Esophagus muscularis mucosa (tissue), 4 donors: ENCODE measurements around the gene PLXNB1. TPM values are rescaled to one million over a fixed set of nuclear protein-coding genes. Genes with fewer than 3 reads are reported as not detected.

Source experiments
- DNase-seq: peaks from one replicate; pipeline ENCODE4 v3.0.0-alpha.2; 2017; ENCODE audit errors: extremely low spot score
- H3K27ac ChIP-seq, 4 donors: fragments of 200-600 bp; sonication (generic); replicated peaks in 1 of 4; 1 replicate in 3 of 4; 2 replicates in 1 of 4; pipeline ENCODE4 v1.5.1; 2016 to 2019; ENCODE audit warnings: mild to moderate bottlenecking in 1 of 4
- H3K27me3 ChIP-seq, 4 donors: fragments of 200-600 bp; sonication (generic); one replicate each; pipeline versions ENCODE4 v1.5.1 to v1.6.0; 2016 to 2019
- H3K36me3 ChIP-seq, 4 donors: fragments of 200-600 bp; sonication (generic); one replicate each; pipeline ENCODE4 v1.5.1; 2016 to 2019
- H3K4me1 ChIP-seq, 4 donors: fragments of 200-600 bp; sonication (generic); one replicate each; pipeline ENCODE4 v1.5.1; 2016 to 2019
- H3K4me3 ChIP-seq, 4 donors: fragments of 200-600 bp; sonication (generic); 1 replicate in 2 of 4; 2 replicates in 2 of 4; pipeline ENCODE4 v1.5.1; 2016 to 2019; ENCODE audit warnings: mild to moderate bottlenecking in 4 of 4, moderate library complexity in 1 of 4
- H3K9me3 ChIP-seq, 4 donors: fragments of 200-600 bp; sonication (generic); 1 replicate in 3 of 4; 2 replicates in 1 of 4; pipeline ENCODE4 v1.5.1; 2016 to 2019
- EP300 ChIP-seq: sonication (generic); formaldehyde crosslinking; IDR thresholded peaks from one replicate; pipeline ENCODE4 v1.6.1; 2017; ENCODE audit warnings: antibody characterized with exemption
- POLR2A ChIP-seq: fragments of 450-650 bp; IDR thresholded peaks from one replicate; pipeline ENCODE4 v1.6.1; 2017; ENCODE audit warnings: antibody characterized with exemption, moderate library complexity, mild to moderate bottlenecking, low read depth
- POLR2AphosphoS5 ChIP-seq, 2 donors: sonication (generic); formaldehyde crosslinking; IDR thresholded peaks; one replicate each; pipeline ENCODE4 v1.6.1; 2017; ENCODE audit warnings: antibody characterized with exemption in 2 of 2
- WGBS: methylation state at CpG from one replicate; pipeline ENCODE4 v1.1.5; 2018; 5-methylcytosine and 5-hydroxymethylcytosine counted together
- intact Hi-C: fragments of 100-400 bp; cut with DNase I; formaldehyde crosslinking; loops from one replicate; pipeline ENCODE4 v1.15.1; 2023
- total RNA-seq, 4 donors: library from RNA; depleted of rRNA; stranded (reverse); fragments of >200 nt; gene quantifications; one replicate each; pipeline versions ENCODE4 v1.1.0 to v1.2.1, GENCODE V29; 2016
- TF ChIP-seq, protein P1 (sequence below), 3 experiments: fragments of 200-600 bp in 2 of 3; fragments of 450-650 bp in 1 of 3; sonication (generic) in 2 of 3; IDR thresholded peaks; one replicate each; pipeline ENCODE4 v1.5.1; 2017 to 2019; ENCODE audit warnings: antibody characterized with exemption in 3 of 3, mild to moderate bottlenecking in 2 of 3, moderate library complexity in 1 of 3

Gene PLXNB1
- total RNA-seq, 4 donors from 2014 or later: 120 to 200 (median 152) TPM

- Histone ChIP-seq H3K9me3 (no peaks in the 10 kb centered on the region), H3K27ac (no peak overlapping the region), H3K4me1 (peaks cover 4 to 8% (median 6%) of the 10 kb centered on the region in 4 donors), H3K36me3 (peaks cover 33 to 83% (median 70%) of the 10 kb centered on the region in 4 donors), H3K4me3 (no peak overlapping the region), H3K27me3 (no peaks in the 10 kb centered on the region)
- no peak for DNase-seq
- TF ChIP-seq POLR2A: no peak
- TF ChIP-seq, protein P1, sequence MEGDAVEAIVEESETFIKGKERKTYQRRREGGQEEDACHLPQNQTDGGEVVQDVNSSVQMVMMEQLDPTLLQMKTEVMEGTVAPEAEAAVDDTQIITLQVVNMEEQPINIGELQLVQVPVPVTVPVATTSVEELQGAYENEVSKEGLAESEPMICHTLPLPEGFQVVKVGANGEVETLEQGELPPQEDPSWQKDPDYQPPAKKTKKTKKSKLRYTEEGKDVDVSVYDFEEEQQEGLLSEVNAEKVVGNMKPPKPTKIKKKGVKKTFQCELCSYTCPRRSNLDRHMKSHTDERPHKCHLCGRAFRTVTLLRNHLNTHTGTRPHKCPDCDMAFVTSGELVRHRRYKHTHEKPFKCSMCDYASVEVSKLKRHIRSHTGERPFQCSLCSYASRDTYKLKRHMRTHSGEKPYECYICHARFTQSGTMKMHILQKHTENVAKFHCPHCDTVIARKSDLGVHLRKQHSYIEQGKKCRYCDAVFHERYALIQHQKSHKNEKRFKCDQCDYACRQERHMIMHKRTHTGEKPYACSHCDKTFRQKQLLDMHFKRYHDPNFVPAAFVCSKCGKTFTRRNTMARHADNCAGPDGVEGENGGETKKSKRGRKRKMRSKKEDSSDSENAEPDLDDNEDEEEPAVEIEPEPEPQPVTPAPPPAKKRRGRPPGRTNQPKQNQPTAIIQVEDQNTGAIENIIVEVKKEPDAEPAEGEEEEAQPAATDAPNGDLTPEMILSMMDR (IDR thresholded peaks at IDR 0.05): no peak
- TF ChIP-seq POLR2AphosphoS5 (IDR thresholded peaks at IDR 0.05): no peak
- TF ChIP-seq EP300: no peak
- intact Hi-C loops: no loop called here
- WGBS: 82% methylated on average over 7 of the region's 7 CpGs
Measured at GRCh38 chr3:48459773-48460516, 30.1 kb upstream of the PLXNB1 start.

DNA sequence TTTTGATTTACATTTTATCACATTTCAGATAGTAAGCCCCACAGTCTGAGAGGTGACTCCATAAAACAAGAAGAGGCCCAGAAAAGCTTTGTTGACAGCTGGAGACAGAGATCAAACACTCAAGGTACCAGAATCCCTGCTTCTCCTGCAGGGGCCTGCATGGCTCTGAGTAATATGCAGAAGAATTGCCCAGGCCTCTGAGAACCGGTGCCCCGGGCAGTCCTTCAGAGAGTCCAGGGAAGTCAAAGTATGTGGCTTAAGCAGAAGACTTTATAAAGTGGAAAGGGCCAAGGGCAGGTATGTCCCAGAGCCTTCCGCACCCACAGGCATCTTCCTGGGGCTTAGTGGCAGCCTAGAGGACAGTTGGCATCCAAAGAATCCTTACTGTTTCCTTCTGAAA is 29.4 kb upstream of the PLXNB1 start:
- 94% methylated on average over 3 of the region's 3 CpGs for WGBS
- peaks cover 0 to 2% (median under 1%) of the 10 kb centered on the region in 4 donors for H3K4me1 ChIP-seq

DNA sequence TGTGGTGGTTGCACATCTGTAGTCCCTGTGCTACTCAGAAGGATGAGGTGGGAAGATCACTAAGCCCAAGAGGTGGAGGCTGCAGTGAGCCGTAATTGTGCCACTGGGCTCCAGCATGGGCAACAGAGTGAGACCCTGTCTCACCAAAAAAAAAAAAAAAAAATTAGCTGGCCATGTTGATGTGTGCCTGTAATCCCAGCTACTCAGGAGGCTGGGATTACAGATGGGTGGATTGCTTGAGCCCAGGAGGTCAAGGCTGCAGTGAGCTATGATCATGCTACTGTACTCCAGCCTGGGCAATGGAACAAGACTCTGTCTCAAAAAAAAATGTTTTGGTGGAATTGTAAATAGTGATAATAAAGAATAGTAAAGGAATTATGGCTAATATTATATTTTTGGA is 26.6 kb upstream of the PLXNB1 start:
- no peak for DNase-seq
- Histone ChIP-seq H3K36me3 (peaks cover 42 to 98% (median 87%) of the 10 kb centered on the region in 4 donors), H3K9me3 (no peaks in the 10 kb centered on the region), H3K4me1 (no peaks in the 10 kb centered on the region), H3K27ac (no peak overlapping the region), H3K4me3 (no peak overlapping the region), H3K27me3 (no peaks in the 10 kb centered on the region)
- intact Hi-C loops: no loop called here
- TF ChIP-seq EP300 (no peak), POLR2A (no peak), POLR2AphosphoS5 (IDR thresholded peaks at IDR 0.05) (no peak)
- TF ChIP-seq, protein P1 (IDR thresholded peaks at IDR 0.05): no peak
- WGBS: 100% methylated on average over 1 of the region's 1 CpG

More for the DNA sequence above, 29.4 kb upstream of the PLXNB1 start:
- Histone ChIP-seq H3K9me3 (no peaks in the 10 kb centered on the region), H3K4me3 (no peak overlapping the region), H3K36me3 (peaks cover 39 to 83% (median 71%) of the 10 kb centered on the region in 4 donors), H3K27me3 (no peaks in the 10 kb centered on the region), H3K27ac (no peak overlapping the region)
- DNase-seq: no peak
- intact Hi-C loops: no loop called here
- no peak for TF ChIP-seq POLR2AphosphoS5 (IDR thresholded peaks at IDR 0.05)
- no peak for TF ChIP-seq POLR2A
- no peak for TF ChIP-seq EP300
- TF ChIP-seq, protein P1 (IDR thresholded peaks at IDR 0.05): no peak

GRCh38 chr3:48451270-48451669 is 21.4 kb upstream of the PLXNB1 start:
- no peak for DNase-seq
- intact Hi-C loops: no loop called here
- Histone ChIP-seq H3K36me3 (peaks cover 11 to 62% (median 49%) of the 10 kb centered on the region in 4 donors), H3K27me3 (no peaks in the 10 kb centered on the region), H3K9me3 (no peaks in the 10 kb centered on the region), H3K27ac (no peak overlapping the region), H3K4me3 (no peak overlapping the region), H3K4me1 (peaks cover 8 to 21% (median 14%) of the 10 kb centered on the region in 4 donors)
- WGBS: 94% methylated on average over 1 of the region's 1 CpG
- TF ChIP-seq, protein P1 (IDR thresholded peaks at IDR 0.05): no peak
- no peak for TF ChIP-seq POLR2AphosphoS5 (IDR thresholded peaks at IDR 0.05)
- TF ChIP-seq POLR2A: no peak
- TF ChIP-seq EP300: no peak
